ENCODE data around the gene PLCL1.

PLCL1 gene

GRCh38 chr2:198077477-198077876, 273.1 kb downstream of the PLCL1 start:
- no peak for DNase-seq

GRCh38 chr2:198080879-198081765, 276.7 kb downstream of the PLCL1 start:
- no peak for DNase-seq

GRCh38 chr2:198084156-198084555, 279.8 kb downstream of the PLCL1 start:
- no peak for DNase-seq

GRCh38 chr2:198096002-198096401, 291.6 kb downstream of the PLCL1 start:
- DNase-seq: no peak

GRCh38 chr2:198096965-198097364, 292.6 kb downstream of the PLCL1 start:
- no peak for DNase-seq

- DNase-seq: no peak
Observed at GRCh38 chr2:198097630-198098029, 293.2 kb downstream of the PLCL1 start.

- no peak for DNase-seq
Observed at GRCh38 chr2:198098386-198098785, 294.0 kb downstream of the PLCL1 start.

- no peak for DNase-seq
Observed at GRCh38 chr2:198098918-198099317, 294.5 kb downstream of the PLCL1 start.

GRCh38 chr2:198100346-198100745, 296.0 kb downstream of the PLCL1 start:
- DNase-seq: no peak

GRCh38 chr2:198101688-198102087, 297.3 kb downstream of the PLCL1 start:
- DNase-seq: no peak

- DNase-seq: no peak
Observed at GRCh38 chr2:198102120-198102519, 297.7 kb downstream of the PLCL1 start.

GRCh38 chr2:198102856-198103255, 298.5 kb downstream of the PLCL1 start:
- no peak for DNase-seq

GRCh38 chr2:198106621-198107385, 302.4 kb downstream of the PLCL1 start:
- DNase-seq: no peak

GRCh38 chr2:198113316-198113715, 308.9 kb downstream of the PLCL1 start:
- no peak for DNase-seq

- DNase-seq: no peak
Observed at GRCh38 chr2:198114064-198114463, 309.7 kb downstream of the PLCL1 start.

GRCh38 chr2:198115201-198115600, 310.8 kb downstream of the PLCL1 start:
- DNase-seq: no peak

GRCh38 chr2:198116756-198117155, 312.4 kb downstream of the PLCL1 start:
- DNase-seq: no peak

- DNase-seq: no peak
Observed at GRCh38 chr2:198117406-198118041, 313.1 kb downstream of the PLCL1 start.

GRCh38 chr2:198127627-198128026, 323.2 kb downstream of the PLCL1 start:
- peak; percentile 54 for DNase-seq

GRCh38 chr2:198129609-198130008, 325.2 kb downstream of the PLCL1 start:
- DNase-seq: no peak

- DNase-seq: no peak
Observed at GRCh38 chr2:198134293-198134955, 330.0 kb downstream of the PLCL1 start.

GRCh38 chr2:198135481-198135934, 331.1 kb downstream of the PLCL1 start:
- DNase-seq: no peak

- DNase-seq: no peak
Observed at GRCh38 chr2:198136142-198136541, 331.7 kb downstream of the PLCL1 start.

Data from CD4-positive, alpha-beta T cell treated with Interleukin-10 for 1 hour (primary cell).